CD4-positive, alpha-beta T cell treated with Interleukin-1 beta for 1 hour (primary cell): ENCODE measurements around the gene SUGCT.
"Not testable (repeated sequence)": the region's sequence is repeated elsewhere in the genome, so short reads cannot be mapped to it uniquely, and the experiment has no call there.

Experiments used
- DNase-seq, 2 donors: peaks; one replicate each; pipeline ENCODE4 v3.0.0-alpha.2; 2020 to 2022

The SUGCT gene

GRCh38 chr7:40643664-40644063 lies 508.9 kb downstream of the SUGCT start:
- DNase-seq = no peak

GRCh38 chr7:40644454-40645188 lies 509.8 kb downstream of the SUGCT start:
- DNase-seq = no peak

GRCh38 chr7:40645197-40645596 lies 510.4 kb downstream of the SUGCT start:
- DNase-seq = no peak

DNA sequence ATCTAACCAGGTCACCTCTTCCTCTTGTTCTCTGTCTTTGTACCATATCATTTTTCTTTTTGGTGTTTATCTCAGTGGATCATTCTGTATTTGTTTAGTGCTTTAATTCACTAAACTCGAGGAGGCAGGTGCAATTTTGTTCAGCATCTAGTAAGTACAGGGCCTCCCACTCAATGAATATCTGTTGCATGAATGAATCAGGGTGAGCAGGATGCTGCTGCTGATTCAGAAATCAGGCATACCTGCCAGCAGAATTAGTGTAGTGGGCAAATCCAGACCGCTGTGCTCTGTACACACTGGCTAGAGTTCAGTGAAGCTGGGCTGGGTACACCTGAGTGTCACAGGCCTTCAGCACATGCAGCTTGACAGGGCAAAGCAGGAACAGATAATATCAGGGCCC lies 511.9 kb downstream of the SUGCT start:
- DNase-seq = no peak

DNA sequence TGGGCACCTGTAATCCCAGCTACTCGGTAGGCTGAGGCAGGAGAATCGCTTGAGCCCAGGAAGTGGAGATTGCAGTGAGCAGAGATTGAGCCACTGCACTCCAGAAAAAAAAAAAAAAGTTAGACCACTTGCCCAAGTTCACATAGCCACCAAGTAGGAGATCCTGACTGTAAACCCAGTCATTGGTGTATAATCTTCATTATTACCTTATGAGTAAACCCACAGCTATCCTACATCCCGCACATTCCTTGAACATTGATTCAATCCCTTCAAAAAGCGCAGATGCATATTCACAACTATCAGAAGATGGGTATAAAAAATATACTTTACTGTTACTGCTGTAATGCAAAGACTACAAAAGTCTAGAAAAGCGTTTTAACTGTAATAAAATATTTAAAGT lies 512.9 kb downstream of the SUGCT start:
- DNase-seq = no peak

DNA sequence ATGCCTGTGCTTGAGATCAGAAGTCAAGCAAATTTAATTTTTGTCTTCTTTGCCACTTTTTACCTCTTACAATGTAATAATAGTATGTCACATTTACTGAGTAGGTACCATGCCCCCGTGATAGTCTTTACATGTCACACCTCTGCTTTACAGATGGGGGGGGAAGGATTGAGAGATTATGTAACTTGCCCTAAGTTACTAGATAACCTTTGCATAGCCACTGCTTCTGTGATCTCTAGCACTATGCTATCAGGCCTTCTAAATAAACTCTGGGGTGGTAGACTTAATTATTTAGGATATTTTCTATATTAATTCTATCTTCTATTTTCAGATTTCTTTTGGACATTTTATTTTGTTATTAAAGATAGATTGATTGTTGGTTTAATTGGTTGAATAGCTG lies 514.4 kb downstream of the SUGCT start:
- no peak for DNase-seq

DNA sequence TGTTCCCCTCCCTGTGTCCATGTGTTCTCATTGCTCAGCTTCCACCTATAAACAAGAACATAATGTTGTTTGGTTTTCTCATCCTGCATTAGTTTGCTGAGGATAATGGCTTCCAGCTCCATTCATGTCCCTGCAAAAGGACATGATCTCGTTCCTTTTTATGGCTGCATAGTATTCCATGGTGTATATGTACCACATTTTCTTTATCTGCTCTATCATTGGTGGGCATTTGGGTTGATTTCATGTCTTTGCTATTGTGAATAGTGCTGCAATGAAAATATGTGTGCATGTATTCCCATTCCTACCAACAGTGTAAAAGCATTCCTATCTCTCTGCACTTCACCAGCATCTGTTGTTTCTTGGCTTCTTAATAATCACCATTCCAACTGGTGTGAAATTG lies 516.1 kb downstream of the SUGCT start:
- DNase-seq = not testable (repeated sequence)

DNA sequence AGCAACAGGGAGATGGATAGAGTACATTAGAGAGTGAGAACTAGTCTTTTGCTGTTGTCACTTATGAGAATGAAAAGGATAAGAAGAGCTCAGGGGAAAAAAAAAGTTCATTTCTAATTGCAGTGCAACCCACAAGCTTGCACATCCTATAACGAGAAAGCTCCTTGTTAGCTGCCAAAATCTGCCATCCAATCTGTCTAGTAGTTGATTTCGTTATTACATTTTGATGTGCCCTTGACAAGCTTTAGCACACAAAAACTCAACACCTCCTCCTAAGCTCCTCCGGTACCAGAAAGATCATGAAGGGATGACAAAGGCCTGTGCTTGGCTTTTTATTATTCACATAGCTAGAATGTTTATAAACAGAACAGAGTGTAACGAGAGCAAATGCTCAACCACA lies 519.4 kb downstream of the SUGCT start:
- DNase-seq = no peak

DNA sequence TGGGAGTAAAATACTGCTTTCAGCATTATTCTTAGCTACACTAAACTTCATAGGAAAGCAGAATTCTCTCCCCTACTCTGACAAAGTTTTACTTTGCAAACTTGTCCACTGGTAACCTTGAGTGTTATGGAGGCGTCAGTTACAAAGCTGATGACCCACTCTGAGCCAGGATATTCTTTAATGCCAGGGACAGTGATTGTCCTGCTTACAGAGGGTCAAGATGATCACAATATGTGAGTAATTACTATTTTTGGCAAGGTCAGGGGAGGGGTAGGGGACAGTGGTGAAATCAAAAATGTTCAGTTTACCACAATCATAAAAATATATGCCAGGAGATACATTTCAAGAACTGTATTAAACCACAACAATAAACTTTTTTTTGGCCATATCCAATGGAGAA lies 520.6 kb downstream of the SUGCT start:
- DNase-seq = no peak

DNA sequence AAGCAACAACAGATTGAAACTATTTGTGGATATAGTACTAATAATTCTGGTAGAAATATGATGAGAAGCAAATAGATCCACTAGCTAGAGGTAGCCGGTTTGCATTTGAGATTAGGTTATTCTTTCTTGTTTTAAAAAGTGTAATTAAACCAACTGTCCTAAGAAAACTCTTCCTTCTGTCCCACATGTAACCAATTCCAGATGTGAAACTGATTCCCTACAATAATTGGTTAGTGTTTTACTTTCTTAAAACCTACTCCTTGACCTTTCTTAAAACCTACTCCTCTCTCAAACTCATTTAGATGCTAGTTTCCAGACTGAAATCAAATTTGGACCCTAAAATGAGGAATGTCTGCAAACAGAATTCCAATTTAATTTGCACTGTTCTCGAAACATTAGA lies 521.5 kb downstream of the SUGCT start:
- no peak for DNase-seq

DNA sequence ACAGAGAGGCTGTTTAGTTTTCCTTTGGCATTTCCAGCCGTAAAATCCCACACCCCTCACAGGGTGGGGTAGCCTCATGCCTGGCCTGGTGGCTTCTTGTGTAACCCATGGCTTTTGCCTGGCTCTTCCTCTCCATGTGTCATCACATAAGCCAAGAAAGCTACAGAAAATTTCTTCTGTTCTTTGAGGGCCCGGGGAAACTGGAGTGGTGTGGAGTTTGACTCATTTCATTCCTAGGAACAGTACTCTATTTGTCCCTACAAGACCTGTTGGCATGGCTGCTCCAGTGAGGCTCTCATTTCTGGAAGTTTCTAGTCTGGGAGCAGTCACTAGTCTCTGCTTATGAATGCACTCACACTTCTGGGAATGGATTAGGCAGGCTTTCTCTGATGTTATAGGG lies 523.9 kb downstream of the SUGCT start:
- no peak for DNase-seq

GRCh38 chr7:40659231-40659630 lies 524.4 kb downstream of the SUGCT start:
- no peak for DNase-seq

- no peak for DNase-seq
Measured at GRCh38 chr7:40673285-40673684, 538.5 kb downstream of the SUGCT start.

DNA sequence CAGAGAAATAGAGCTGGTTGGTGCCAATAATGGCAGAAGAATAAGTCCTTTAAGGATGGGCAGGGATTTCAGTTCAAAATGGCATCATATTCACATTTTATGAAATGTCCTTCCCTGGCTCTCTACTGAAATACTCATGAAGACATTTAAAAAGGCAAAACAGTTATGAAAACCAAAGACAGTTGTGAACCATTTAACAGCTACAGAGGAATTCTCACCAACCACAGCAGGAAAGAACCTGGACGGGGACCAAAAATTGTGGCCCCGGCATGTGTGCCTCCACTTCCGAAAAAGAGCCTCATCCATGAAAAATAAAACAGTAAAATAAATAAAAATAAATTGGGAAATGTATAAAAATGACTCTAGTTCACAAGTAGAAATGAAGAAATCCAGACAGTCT lies 539.5 kb downstream of the SUGCT start:
- no peak for DNase-seq

- no peak for DNase-seq
Measured at GRCh38 chr7:40675741-40676140, 540.9 kb downstream of the SUGCT start.

DNA sequence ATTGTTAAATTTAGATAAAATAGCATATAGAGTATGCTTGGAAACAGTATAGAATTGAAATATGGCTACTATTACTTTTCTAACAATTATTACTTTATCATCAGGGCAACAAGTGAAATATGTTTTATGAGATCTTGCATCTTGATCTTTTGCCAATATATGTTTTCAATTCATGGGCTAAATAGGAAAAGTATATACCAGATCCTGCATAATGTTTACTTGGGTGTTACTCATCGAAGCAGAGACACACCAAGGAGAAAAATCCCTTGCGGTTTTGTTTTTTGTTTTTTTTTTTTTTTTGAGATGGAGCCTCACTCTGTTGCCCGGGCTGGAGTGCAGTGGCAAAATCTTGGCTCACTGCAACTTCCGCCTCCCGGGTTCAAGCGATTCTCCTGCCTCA lies 541.4 kb downstream of the SUGCT start:
- DNase-seq = no peak

DNA sequence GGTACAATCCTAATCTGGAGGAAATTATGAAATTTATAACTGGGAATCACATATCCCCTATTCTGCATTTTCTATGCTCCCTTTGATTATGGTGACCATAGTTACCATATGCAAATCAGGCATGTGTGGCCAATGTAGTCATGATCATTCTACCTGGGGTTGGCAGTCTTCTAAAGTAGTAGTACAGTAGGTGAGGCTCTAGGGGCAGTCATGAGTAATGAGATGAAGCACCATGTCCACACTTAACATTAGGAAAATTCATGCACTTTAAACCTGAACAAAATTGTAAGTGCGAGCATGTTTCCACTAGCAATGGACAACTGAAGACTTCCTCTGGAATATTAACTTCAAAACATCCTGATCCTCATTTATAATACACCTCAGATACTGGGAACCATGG lies 545.9 kb downstream of the SUGCT start:
- no peak for DNase-seq

DNA sequence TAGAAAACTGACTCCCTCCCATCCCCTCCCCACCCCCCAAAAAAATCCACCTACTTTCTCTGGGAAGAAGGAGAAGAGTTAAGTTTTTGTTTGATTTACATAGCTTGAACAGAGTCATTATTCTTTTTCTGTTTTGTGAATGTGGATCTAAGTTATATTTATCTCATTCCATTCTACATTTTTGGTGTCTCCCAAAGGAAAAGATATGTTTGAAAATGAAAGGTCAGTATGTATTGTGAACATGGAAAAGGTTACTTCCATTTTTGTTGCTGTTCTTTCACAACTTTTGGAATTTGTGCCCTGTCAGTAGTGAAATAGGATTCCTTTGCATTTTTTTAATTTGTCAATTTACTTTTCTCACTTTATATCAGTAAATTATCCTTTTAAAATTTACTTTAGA lies 547.9 kb downstream of the SUGCT start:
- DNase-seq = no peak

GRCh38 chr7:40694026-40694809 lies 559.4 kb downstream of the SUGCT start:
- DNase-seq = no peak

GRCh38 chr7:40694991-40695390 lies 560.2 kb downstream of the SUGCT start:
- DNase-seq = no peak

DNA sequence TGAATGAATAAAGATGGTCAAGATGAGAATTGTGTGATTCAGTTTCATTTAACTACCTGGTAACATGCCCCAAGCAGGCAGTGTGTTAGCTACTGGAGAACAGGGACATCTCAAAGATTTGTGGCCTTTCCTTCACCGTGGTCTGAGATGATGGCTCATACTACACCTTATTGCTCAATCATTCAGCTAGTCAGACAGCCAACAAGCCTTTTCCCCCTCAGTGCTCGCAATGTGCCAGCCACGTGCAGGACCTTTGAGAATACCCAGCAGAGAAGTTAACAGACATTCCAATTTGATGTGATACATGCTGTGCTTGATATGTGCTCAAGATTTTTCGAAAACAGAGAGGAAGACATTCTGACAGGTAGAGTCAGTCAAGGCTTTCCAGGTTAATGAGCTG lies 562.8 kb downstream of the SUGCT start:
- no peak for DNase-seq

GRCh38 chr7:40698214-40698920 lies 563.6 kb downstream of the SUGCT start:
- no peak for DNase-seq

- no peak for DNase-seq
Measured at GRCh38 chr7:40698921-40699260, 564.1 kb downstream of the SUGCT start.
